H1 (cell line): ENCODE data around the gene GABRG3.

Experiments
- POLR2A ChIP-seq, 2 experiments: IDR thresholded peaks; 1 replicate in 1 of 2; 2 replicates in 1 of 2; pipeline ENCODE4 v1.6.1; 2011; ENCODE audit warnings: low read depth in 2 of 2, low read length in 2 of 2, mild to moderate bottlenecking in 2 of 2; ENCODE audit errors: control extremely low read depth in 1 of 2
- TF ChIP-seq, protein P1 (sequence below): IDR thresholded peaks from 2 replicates; pipeline ENCODE4 v1.6.1; 2012; ENCODE audit warnings: low read length, inconsistent platforms

DNA sequence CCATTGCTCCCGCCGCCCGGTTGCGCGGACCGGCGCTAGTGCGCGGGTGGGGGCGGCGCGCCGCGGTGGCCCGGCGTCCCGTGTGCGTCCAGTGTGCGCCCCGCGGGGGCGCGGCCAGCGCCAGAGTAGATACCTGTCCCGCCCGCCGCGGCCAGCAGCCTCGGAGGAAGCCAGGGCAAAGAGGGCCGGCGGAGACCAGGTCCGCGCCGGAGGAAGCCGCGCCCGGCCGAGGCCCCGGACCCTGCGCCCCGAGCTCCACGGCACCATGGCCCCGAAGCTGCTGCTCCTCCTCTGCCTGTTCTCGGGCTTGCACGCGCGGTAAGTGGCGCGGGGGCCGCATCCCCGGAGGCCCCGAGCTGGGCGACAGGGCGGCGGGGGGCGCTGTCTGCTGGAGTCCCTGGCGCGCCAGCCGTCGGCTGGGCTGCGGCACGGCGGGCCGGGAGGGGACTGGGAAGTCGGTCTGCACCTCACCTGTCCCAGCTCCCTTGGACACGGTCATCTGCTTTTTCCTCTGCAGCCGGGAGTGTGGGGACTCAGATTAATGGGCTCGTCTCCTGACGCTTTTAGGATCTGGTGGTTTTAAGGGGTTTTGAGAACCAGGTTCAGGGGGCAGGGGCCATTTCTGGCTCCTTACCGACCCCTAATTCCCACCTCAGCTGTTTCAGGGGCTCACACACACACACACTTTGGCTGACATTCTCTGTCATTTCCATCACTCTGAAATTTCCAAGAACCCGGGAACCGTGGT, 464 bp downstream of the GABRG3 start:
- TF ChIP-seq, protein P1, sequence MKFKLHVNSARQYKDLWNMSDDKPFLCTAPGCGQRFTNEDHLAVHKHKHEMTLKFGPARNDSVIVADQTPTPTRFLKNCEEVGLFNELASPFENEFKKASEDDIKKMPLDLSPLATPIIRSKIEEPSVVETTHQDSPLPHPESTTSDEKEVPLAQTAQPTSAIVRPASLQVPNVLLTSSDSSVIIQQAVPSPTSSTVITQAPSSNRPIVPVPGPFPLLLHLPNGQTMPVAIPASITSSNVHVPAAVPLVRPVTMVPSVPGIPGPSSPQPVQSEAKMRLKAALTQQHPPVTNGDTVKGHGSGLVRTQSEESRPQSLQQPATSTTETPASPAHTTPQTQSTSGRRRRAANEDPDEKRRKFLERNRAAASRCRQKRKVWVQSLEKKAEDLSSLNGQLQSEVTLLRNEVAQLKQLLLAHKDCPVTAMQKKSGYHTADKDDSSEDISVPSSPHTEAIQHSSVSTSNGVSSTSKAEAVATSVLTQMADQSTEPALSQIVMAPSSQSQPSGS: no peak
- no peak for TF ChIP-seq POLR2A (IDR thresholded peaks at IDR 0.05; ENCODE audit: control extremely low read depth in 1 of 2, low read depth in 2 of 2, low read length in 2 of 2)
